Measurements from ENCODE around the gene SLC12A7.
"Not testable (repeated sequence)": the region's sequence is repeated elsewhere in the genome, so short reads cannot be mapped to it uniquely, and the experiment has no call there.

Gene SLC12A7

DNA sequence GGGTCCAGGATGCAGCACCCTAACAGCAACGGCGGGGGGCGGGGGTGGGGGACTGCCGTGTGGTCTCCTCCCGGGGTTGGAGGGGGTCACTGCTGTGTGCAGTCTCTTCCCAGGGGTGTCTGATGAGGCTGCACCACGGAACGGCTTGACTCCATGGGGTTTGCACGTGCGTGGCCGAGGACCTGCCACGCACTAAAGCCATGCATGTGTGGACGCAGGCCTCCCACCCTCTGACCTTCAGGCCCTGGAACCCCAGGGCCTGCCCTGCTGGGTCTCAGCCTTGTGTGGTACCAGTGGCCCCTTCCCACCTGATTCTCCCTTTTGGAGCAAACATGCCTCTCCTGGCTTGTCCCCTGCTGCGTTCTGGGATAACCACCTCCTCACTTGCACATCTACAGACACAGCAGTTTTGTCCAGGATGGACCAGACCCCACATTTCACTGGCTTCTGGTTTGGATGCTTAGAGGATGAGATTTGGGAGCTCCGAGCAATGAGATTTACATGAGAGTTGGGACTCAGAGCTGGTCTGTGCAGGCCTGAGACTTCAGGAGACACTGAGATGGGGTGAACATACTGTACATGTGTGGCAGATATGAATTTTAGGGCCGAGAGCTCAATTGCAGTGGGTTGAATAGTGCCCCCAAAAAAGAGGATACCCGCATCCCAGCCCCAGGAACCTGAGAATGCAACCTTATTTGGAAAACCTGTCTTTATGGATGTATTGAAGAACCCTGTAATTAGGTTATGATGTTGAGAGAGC, 45.8 kb downstream of the SLC12A7 start:
- no peak for DNase-seq

DNA sequence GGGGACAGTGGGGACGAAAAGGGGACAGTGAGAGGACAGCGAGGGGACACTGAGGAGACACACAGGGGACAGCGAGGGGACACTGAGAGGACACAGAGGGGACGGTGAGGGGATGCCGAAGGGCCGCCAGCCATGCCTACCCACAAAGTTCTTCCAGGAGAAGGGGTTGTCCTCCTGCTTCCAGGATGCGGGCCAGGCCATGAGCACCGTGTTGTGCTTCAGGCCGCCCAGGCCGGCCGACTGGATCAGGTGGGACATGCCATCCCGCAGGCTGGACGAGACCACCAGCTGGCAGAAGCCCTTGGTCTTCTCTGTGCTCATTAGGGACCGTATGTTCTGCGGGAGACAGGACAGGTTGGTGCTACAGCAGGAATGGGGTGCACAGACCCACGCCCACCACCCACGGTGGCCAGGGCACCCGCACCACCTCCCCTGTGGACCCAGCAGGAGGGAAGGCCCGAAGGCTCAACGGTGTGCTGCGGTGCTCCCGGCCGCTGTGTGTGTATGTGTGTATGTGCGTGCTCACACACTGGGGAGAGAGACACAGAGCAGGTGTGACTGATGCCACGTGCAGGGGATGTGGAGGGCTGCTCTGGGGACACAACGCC, 46.6 kb downstream of the SLC12A7 start:
- DNase-seq, result no peak

DNA sequence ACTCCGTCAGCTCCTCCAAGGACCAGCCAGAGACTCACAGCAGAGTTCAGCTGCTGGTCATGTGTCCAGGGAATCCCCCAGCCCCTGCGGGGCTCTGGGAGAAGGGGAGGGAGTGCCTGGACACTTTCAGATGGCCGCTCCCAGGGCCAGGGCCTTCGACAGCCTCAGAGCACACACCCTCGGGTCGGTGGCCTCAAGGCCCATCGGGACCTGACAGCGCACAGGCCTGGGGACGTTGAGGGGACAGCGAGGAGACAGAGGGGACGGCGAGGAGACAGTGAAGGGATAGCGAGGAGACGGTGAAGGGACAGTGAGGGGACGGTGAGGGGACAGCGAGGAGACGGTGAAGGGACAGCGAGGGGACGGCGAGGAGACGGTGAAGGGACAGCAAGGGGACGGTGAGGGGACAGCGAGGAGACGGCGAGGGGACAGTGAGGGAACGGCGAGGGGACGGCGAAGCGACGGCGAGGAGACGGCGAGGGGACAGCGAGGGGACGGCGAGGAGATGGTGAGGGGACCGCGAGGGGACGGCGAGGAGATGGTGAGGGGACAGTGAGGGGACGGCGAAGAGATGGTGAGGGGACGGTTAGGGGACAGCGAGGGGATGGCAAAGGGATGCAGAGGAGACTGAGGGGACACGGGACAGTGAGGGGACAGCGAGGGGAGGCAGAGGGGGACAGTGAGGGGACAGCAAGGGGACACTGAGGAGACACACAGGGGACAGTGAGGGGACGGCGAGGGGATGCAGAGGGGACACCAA, 47.3 kb downstream of the SLC12A7 start:
- DNase-seq, result no peak

DNA sequence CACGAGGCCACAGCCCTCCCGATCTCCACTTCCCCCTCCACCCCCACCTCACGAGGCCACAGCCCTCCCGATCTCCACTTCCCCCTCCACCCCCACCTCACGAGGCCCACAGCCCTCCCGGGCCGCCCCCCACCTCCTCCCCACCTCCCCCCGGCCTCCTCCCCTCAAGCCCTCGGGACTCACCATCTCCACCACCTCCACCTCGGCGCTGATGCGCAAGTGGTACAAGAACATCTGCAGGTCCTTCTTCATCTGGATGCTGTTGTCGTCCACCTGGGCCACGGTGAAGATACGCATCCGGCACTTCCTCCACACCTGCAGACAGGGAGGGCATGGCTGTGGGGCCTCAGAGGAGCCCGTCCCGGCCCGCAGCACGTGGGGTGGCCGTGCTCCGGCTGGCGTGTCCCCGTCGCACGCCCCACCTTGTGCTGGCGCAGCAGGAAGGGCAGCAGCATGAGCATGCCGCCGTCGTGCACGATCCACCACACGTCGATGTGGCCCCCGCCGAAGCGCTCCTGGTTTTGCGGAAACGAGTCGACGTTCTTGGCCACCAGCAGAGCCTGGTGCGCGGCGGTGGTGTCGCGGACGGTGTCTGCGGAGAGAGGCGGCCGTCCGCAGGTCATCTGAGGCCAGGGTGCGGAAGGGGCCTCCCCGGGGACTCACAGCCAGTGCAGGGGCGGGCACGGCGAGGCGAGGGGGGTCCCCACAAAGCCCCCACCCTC, 48.0 kb downstream of the SLC12A7 start:
- no peak for DNase-seq

DNA sequence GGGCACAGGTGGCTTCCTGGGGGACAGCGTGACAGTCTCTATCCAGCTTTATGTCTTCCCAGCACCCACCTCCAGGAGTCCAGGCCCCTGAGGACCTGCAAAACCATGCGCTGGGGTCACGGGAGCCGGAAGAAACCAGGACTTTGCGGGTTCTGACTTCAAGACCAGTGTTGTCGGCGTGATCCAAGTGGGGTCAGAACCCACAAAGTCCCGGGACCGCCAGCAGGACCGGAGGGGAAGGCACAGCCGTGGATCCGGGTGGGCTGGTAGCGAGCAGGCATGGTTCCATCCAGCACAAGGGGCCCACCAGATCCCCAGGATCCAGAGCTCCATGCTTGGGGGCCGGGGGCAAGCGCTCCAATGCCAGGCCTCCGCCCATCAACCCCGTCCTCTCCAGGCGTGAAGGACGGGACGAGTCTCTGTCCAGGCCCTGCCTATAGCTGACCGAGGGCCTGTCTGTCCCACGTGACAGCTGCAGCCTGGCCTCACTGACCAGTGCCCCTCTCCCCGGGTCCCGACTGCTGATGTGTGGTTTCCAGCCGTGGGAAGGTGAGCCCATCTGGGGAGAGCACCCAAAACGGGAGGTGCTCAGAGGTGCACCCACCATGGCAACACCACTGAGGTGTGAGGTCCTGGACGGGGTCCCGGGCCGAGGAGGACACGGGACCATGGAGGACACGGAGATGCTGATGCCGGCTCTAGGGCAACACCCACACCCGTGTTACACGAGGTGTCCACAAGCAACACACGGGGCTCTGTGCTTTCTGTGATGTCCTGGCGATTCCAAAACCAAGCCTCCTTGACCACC, 48.9 kb downstream of the SLC12A7 start:
- DNase-seq, result no peak

DNA sequence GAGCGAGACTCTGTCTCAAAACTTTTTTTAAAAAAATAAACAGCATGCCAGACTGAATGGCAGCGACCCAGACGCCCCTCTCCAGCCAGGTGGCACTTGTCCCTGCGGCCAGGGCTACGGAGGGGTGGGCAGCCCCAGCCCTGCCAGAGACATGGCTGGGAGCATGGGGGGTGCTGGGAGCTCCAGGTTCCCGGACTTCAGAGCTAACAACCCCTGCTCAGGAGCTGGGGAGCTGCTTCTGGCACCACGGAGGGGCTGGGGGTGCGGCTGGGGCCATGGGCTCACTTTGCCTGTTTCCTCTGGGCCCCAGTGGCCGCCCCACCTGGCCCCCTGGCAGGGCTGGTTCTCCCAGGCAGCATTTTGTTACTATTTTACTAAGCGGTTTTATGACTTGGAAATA, 49.9 kb downstream of the SLC12A7 start:
- DNase-seq, result no peak

DNA sequence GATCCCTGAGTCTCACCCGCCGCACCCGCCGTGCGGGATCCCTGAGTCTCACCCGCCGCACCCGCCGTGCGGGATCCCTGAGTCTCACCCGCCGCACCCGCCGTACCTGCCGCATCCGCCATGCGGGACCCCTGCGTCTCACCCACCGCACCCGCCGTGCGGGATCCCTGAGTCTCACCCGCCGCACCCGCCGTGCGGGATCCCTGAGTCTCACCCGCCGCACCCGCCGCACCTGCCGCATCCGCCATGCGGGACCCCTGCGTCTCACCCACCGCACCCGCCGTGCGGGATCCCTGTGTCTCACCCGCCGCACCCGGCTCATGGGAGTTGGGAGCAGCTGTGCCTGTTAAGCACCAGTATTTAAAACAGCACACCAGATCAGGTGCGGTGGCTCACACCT, 50.6 kb downstream of the SLC12A7 start:
- not testable (repeated sequence) for DNase-seq

DNA sequence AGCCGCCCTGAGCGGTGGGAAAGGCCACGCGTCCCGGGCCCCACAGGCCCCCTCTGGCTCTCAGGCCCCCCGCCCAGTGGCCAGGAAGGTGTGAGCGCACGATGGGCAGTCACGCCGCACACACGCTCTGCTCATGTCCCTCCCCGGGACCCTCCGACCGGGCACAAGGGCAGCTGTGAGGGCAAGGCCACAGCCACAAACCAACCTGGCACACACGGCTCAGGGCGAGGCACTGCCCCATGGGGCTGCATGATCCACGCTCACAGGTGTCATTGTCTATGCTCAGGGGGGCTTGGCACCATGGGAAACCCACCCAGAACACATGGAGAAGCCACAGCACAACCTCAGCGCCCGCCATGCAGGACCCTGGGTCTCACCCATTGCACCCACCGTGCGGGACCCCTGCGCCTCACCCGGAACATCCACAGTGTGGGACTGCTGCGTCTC, 51.3 kb downstream of the SLC12A7 start:
- no peak for DNase-seq

DNA sequence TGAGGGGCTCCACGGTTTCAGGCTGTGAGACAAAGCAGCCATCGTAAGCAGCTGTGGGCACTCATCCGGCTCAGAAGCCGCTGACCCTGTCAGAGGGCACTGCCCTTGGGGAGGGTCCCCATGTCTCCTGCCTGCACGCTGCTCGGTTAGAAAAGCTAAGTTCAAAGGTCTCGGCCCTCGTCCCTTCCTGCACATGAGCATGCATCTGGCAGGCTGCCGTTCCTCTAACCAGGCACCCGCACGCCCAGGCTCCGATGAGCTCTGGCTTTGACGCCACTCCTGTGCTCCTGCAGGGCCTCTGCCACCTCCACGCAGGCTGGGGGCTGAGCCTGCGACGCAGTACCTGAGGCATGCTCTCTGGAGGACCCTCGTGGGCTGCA, 52.0 kb downstream of the SLC12A7 start:
- no peak for DNase-seq

DNA sequence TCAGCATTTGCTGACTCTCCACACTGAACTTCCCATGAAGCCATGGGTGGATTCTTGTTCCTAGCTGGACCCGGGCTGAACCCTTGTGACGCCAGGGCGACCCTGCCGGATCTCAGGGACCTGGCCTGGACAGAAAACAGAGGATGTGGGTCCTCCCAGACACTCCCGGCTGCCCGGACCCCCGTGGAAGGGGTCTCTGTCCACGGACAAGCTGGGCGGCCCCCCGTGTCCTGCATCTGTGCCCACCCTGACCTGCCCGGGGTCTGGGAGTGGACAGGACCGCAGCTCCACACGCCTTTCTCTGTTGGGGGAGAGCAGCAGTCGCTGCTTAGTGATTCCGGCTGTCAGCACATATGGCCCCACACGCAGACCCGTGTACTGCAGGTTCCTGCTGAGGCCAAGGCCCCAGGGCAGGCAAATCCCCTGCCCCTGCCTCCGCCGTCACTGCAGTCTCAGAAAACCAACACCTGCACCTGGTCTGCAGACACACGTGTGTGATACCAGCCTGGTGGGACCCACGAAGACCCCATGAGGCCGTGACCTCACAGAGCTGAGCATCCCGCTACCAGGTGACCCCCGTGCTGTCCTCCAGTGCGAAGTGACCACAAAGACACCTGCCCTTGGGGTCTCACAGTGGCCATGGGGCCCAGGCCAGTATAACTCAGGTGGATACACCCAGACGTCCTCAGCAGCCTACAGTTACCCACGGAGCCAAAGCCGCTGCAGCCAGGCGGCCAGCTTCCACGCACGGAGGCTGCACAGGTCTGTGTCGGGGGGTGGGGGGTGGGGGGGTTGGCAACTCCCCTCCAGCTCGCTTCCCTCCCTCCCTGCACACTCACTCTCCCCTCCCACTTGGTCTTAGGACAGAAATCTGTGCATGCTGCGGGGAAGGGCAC, 52.6 kb downstream of the SLC12A7 start:
- no peak for DNase-seq

DNA sequence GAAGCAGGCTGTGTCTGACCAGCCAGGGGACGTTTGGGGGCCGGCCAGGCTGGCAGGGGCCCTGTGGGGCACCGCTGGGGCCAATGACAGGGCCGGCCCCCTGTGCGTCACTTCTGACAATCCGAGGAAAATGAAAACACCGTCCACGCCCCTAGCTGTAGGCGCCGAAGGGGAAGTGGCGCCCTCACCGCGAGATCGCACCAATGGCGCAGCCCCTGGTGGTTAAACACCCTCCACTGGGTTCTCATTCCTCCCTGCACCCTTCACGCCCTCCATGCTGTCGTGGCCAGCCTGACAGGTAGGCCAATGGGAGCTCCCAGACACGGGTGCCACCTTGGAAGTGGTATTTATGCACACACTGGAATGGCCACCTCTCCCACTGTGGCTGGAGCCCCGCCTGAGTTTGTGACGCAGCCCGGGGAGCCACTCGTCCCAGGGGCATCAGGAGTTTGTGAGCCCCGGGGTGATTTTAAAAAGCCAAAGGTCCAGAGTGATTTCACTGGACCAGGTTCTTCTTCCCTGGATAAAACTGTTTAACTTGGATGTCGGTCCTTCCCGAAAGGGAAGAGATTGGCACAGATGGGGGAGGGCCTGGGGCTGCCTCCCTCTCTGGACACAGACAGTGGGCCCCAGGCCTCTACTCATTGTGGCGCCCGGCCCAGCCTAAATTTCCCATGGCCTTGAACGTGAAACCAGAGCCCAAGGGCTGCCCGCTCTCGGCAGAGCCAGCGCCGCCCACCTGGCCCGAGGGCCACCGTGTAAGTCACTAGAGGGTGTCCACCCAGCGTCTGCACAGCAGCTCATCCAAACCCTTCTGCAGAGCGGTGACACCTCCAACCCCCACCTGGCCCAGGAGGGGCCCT, 53.5 kb downstream of the SLC12A7 start:
- no peak for DNase-seq

DNA sequence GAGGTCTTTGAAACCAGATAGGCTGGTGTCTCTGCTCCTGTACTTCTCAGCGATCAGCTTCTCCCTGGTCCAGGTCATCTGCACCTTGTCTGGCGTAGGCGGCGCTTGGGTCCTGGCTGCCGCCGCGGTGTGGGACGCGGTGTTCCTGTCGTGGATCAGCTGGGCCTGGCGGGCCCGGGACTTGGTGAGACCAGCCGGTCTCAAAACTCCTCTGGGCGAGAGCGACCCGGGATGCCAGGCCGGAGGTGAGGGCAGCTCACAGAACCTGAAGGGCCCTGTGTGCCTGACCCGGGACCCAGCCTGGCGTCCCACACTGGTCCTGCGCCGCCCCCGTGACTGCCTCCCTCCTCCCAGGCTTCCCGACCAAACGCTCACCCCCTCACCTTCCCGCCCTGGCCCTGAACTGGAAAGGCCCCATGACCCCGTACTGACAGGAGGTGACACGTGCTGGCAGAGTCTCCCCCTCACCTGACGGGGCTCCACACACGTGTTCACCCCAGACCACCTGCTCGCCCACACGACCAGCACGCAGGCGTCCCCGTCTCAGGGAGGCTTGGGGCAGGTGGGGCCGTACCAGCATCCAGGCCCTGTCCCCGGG, 54.3 kb downstream of the SLC12A7 start:
- DNase-seq, result no peak

DNA sequence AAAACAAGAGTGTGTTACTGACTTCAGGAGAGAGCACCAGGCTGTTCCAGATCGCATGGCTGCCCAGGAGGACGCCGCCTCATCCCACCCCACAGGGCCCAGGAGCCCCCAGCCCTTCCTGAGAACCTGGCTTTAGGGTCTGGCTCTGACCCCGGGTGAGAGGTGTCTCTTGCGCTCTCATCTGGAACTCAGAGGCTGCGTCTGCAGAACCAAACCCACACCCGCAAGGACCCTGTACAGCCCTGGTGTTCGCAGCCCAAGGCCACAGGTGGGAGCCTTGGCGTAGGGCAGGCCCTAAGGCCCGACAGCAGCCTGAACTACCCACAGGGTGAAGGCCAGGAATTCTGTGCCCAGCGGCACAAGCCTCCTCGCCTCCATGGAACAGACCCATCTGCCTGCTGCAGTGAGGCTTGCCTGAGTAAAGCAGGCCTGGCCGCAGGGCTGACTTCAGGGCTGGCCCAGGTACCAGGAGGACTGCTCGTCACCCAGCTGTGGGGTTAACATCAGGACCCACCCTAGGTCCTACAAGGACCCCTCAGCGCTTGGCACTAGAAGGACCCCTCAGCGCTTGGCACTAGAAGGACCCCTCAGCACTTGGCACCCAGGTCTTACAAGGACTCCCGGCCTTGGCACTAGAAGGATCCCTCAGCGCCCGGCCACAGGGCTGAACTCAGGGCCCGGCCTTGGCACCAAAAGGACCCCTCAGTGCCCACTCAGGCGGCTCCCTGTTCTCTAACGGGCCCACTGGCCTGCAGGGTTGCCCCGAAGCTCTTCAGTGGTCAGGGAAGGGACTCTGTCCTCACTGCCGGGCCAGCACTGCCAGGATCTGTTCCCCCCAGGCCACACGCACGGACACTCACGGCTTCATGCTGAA, 55.0 kb downstream of the SLC12A7 start:
- no peak for DNase-seq

DNA sequence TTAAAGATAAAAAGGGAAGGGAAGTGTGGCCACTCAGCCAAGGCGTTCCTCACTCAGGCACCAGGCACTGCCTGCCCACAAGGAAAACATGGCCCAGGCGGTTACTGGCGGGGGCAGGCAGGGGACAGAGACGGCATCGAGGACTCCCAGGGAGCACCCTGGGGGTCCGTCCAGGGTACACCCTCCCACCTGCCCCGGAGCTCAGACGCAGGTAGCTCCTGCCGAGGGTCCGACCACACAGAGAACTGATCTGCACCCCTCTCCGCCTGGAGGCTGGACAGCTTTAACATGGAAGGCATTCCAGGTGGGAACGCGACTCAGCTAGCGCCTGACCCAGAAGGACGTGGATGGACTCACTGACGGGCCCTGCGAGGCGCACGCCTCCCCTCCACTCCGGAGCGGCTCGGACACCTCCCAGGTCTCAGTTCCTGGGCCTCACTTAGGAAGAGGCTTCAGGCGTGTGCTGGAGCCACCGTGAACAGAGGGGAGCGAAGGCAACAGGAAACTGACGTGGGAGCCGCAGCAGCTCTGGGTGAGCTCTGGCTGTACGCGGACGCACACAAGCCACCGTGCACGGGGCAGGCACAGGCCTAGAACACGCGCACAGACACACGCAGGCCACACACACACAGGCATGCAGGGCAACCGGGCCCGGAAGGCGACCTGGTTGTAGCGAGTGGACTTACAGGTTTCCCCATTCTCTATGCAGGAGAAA, 55.8 kb downstream of the SLC12A7 start:
- DNase-seq, result no peak

DNA sequence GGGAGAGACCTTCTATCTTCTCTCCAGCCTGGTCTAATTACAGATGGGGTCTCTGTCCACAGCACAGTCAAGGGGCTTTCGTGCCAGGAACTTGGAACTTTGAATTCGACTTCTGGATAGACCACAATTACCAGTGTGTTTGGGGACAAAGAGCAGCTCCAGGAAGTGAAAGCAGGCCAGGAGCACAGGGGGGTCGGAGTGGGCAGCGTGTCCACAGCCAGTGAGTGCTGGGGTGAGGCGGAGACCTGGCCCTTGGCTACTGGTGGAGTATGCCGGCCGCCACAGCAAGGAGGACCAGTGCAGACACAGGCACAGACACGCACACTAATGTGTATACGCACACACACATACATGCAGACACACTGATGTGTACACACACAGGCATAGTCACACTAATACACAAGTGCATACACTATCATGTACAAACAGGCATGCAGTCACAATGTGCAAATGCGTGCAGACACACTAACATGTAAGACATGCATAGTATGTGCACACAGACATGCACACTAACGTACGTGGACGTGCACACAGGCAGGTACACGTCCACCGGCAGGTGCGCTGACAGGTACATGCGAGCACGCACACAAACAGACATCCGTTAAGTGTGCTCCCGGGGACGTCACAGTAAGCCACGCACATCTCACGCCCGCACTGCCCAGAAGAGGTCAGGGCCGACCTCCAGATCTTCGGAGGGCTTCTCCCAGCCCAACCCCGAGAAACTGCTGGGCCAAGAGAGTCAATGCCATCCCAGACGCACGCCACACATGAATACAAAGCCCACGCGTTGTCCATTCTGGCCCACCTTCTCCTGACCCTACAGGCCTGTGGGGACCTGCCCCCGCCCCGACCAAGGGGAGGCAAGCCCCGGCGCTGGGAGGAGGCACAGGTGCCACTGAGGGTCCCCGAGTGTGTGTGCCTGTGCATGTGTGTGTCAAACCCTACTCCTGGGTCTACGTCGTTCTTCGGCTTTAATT, 56.8 kb downstream of the SLC12A7 start:
- DNase-seq, result no peak

All from anterior cingulate cortex (tissue), 58 donors.